HG02798 (cell line): Measurements from ENCODE around the gene GPR12.

Experiments used
- ATAC-seq: cut with Tn5 transposase; IDR thresholded peaks from one replicate; pipeline ENCODE4 v1.9.1; 2021; ENCODE audit warnings: mild to moderate bottlenecking; ENCODE audit not compliant: unreplicated experiment, poor library complexity

The GPR12 gene

GRCh38 chr13:26759907-26760831 is at the start of gene GPR12:
TSS of gene GPR12 (minus strand) at chr13:26760786. CDS start at chr13:26759827, 959 bp downstream.
- no peak for ATAC-seq

GRCh38 chr13:26810095-26810494 is 49.5 kb upstream of the GPR12 start:
- ATAC-seq: no peak

DNA sequence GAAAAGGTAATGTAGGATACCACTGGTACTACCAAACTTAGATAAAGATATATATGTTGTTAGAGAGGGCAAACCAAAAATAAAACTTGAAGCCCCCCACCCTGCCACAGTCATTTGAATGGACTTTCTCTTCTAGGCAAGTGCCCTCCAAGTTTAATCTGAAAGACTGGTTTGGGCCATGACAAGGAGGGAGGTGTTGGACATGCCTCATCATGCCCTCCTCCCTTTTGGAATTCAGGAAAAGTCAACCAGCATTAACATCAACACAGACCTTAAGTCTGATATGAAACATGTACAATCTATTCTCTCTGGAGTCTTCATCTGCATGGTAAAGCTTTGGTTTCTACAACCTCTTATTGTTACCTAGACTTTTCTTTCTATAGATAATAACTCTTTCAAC is 46.3 kb upstream of the GPR12 start:
- ATAC-seq: no peak

DNA sequence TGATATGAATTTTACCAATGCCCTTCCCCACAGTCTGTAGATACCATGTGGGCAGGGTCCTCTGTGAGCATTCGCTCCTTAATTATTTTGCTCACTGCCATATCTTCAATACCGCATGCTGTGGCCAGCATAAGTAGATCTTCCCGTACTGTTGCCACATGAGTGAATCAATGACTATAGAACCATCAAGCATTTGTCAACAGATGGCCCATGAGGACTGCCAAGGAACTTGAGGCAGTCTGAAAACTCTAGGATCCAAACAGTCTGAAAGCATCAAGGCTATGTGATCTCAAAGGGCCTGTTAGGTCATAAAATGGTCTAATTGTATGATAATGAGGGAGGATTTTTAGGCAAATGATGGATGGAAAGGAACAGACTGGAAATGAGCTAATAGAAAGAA is 27.4 kb upstream of the GPR12 start:
- ATAC-seq: no peak

GRCh38 chr13:26786651-26787295 is 26.2 kb upstream of the GPR12 start:
- ATAC-seq: no peak

- ATAC-seq: peak; percentile 29
Measured at GRCh38 chr13:26785838-26786630, 25.4 kb upstream of the GPR12 start.

- peak; percentile 57 for ATAC-seq
Measured at GRCh38 chr13:26784704-26785639, 24.4 kb upstream of the GPR12 start.

- no peak for ATAC-seq
Measured at GRCh38 chr13:26780411-26780810, 19.8 kb upstream of the GPR12 start.

- no peak for ATAC-seq
Measured at GRCh38 chr13:26779321-26779720, 18.7 kb upstream of the GPR12 start.

- ATAC-seq: no peak
Measured at GRCh38 chr13:26772531-26772930, 11.9 kb upstream of the GPR12 start.

DNA sequence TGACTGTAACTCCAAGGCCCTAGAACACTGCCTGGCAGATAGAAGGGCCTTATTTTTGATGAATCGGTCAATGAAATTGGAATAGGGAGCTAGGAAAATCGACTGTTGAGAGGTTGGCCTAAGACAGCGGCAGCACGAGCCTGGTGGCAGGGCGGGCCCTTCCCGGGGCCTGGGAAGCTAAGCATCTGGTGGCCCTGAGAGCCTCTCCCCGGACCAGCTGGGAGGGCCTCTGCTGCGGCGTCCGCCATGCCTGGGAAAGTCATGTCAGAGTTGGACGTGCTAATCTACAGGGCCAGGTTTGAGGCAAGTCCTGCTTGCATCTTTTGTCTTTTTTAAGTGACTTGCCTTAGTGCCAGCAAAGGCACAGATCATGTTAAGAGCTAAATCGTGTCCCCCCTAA is 11.2 kb upstream of the GPR12 start:
- no peak for ATAC-seq

DNA sequence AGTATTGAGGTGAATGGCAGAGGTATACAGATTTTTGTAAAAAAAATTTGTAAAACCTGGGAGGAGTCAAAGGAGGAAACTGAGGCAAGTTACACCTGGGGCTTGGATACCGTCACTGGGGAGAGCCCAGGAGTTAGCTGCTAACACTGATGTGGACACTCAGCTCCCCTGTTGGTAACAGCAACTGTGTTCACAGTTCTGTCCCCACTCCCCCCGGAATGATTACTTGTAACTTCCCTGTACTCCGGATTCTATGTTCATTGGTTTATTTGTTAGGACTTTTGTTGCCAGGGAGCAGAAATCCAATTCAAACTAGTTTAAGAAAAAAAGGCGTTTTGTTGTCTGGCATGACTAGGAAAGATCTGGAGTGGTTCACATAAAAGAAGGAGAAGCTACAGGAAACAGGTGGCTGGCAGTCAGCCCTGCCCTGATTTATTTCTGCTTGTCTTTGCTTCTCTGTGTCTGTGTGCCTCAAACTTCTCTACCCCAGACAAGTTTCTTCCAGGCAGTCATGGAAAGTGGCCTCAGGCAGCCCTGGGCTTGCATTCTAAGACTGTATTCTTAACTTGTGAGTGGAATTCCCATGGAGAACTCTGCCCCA is 2.3 kb upstream of the GPR12 start:
- no peak for ATAC-seq

- ATAC-seq: no peak
Measured at GRCh38 chr13:26760832-26761582, 421 bp upstream of the GPR12 start.

GRCh38 chr13:26759249-26759906 is 1.2 kb downstream of the GPR12 start:
- no peak for ATAC-seq

DNA sequence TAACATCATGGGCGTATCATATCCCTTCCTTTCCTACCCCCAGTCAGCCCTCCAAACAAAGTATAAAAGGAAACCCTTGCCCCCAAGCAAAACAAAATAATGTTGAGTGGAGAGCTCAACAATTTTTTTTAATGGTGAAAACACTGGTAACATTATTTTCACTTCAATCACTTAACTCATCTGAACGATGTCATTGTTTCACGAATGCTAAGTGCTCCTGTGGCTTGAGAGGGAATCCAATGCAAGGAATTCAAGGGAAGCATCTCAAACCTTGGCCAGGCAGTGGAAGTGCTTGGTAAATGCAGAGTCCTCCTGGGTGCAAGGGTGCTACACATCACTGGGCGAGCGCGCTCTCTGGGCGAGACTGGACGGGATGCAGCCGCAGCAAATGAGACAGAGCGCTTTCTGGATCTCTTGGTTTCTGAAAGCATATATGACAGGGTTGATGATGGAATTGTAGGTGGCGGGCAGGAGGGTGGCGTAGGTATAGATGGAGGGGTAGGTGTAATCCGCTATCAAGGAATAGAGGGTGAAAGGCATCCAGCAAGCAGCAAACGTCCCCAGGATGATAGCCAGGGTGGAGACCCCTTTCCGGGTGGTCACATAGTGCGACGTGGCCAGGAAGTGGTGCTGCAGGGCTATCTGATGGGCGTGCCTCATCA is 2.0 kb downstream of the GPR12 start:
- ATAC-seq: no peak

DNA sequence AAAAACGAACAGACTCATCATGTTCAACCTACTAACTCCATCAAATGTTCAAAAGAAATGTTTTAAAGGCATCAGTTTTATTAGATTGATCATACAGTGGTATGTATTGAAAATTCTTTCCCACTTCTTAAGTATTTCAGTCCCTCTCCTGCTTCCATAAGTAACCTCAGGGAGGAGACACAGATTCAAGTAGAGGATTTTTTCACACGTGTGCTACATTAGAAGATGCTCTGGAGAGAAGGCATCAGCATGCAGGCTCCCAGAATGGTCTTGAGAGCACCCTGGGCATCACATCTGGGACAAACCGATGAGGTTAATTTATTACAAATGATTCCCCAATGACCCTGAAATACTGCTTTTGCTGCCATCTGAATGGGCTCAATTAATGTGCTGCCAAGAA is 3.6 kb downstream of the GPR12 start:
- no peak for ATAC-seq

- no peak for ATAC-seq
Measured at GRCh38 chr13:26752671-26753070, 7.9 kb downstream of the GPR12 start.

DNA sequence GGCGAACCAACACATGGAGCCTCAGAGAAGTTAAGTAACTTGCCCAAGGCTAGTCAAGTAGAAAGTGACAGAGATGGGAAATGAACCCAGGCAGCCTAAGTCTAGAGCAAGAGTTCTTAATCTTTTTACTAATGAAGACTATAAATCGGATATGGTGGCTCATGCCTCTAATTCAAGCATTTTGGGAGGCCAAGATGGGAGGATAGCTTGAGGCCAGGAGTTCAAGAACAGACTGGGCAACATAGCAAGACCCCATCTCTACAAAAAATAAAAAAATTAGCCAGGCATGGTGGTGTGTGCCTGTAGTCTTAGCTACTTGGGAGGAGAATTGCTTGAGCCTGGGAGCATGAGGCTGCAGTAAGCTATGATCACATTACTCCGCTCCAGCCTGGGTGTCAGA is 10.7 kb downstream of the GPR12 start:
- ATAC-seq: no peak
